Body of pancreas (tissue), 4 donors: ENCODE data around the gene ALPP. TPM values are rescaled to one million over a fixed set of nuclear protein-coding genes. Genes with fewer than 3 reads are reported as not detected.
"Not testable (repeated sequence)": the region's sequence is repeated elsewhere in the genome, so short reads cannot be mapped to it uniquely, and the experiment has no call there.

Experiments used
- ATAC-seq: fragments of 150-250 bp; one replicate; pipeline ENCODE4 v1.9.1; 2016
- DNase-seq, 4 donors: peaks; one replicate each; pipeline ENCODE4 v3.0.0-alpha.2; 2019
- H3K27ac ChIP-seq, 4 donors: fragments of 200-600 bp; sonication (generic); 1 replicate in 3 of 4; 2 replicates in 1 of 4; pipeline versions ENCODE4 v1.5.1 to v1.6.1; 2016 to 2019; ENCODE audit warnings: mild to moderate bottlenecking in 1 of 4, mixed read lengths in 1 of 4, moderate library complexity in 1 of 4
- H3K27me3 ChIP-seq, 2 donors: fragments of 200-600 bp; sonication (generic); one replicate each; pipeline ENCODE4 v1.6.0; 2016; ENCODE audit warnings: mild to moderate bottlenecking in 1 of 2
- H3K36me3 ChIP-seq, 2 donors: fragments of 200-600 bp; sonication (generic); replicated peaks in 1 of 2; 2 replicates each; pipeline ENCODE4 v1.5.1; 2016; ENCODE audit warnings: low read depth in 2 of 2; ENCODE audit not compliant: insufficient read depth in 1 of 2
- H3K4me1 ChIP-seq: fragments of 200-600 bp; sonication (generic); one replicate; pipeline ENCODE4 v1.6.0; 2016
- H3K4me3 ChIP-seq, 2 donors: fragments of 200-600 bp; sonication (generic); 1 replicate in 1 of 2; 2 replicates in 1 of 2; pipeline ENCODE4 v1.5.1; 2016 to 2019
- H3K9me3 ChIP-seq, 3 donors: fragments of 200-600 bp; sonication (generic); 1 replicate in 2 of 3; 2 replicates in 1 of 3; pipeline ENCODE4 v1.5.1; 2016
- POLR2A ChIP-seq, 3 donors: fragments of 450-650 bp; IDR thresholded peaks; one replicate each; pipeline ENCODE4 v1.6.1; 2016; ENCODE audit warnings: antibody characterized with exemption in 3 of 3, mild to moderate bottlenecking in 2 of 3
- WGBS, 2 donors: methylation state at CpG; one replicate each; pipeline ENCODE4 v1.1.5; 2017; 5-methylcytosine and 5-hydroxymethylcytosine counted together
- intact Hi-C: fragments of 100-400 bp; cut with DNase I; formaldehyde crosslinking; loops from one replicate; pipeline ENCODE4 v1.15.1; 2023
- total RNA-seq, 2 donors: library from RNA; depleted of rRNA; stranded (reverse); fragments of >200 nt; gene quantifications; one replicate each; pipeline ENCODE4 v1.1.0, GENCODE V29; 2016
- TF ChIP-seq, protein P1 (sequence below), 7 experiments: fragments of 450-650 bp in 4 of 7; fragments of 200-600 bp in 3 of 7; sonication (generic) in 3 of 7; IDR thresholded peaks; one replicate each; pipeline ENCODE4 v1.5.1; 2016 to 2019; ENCODE audit warnings: antibody characterized with exemption in 7 of 7

The ALPP gene
- total RNA-seq, 2 donors from 2014 or later, result 0.52 TPM; not detected in 1

- Histone ChIP-seq H3K27ac (no peak overlapping the region), H3K4me3 (no peak overlapping the region), H3K9me3 (no peaks in the 10 kb centered on the region), H3K4me1 (peaks cover 20% of the 10 kb centered on the region), H3K36me3 (no peaks in the 10 kb centered on the region), H3K27me3 (peaks cover 0 to 31% of the 10 kb centered on the region in 2 donors)
- ATAC-seq, result no peak
- no peak for DNase-seq
- 74 to 89% methylated on average over 4 to 5 of the region's 5 CpGs for WGBS, 2 donors
- TF ChIP-seq, protein P1, sequence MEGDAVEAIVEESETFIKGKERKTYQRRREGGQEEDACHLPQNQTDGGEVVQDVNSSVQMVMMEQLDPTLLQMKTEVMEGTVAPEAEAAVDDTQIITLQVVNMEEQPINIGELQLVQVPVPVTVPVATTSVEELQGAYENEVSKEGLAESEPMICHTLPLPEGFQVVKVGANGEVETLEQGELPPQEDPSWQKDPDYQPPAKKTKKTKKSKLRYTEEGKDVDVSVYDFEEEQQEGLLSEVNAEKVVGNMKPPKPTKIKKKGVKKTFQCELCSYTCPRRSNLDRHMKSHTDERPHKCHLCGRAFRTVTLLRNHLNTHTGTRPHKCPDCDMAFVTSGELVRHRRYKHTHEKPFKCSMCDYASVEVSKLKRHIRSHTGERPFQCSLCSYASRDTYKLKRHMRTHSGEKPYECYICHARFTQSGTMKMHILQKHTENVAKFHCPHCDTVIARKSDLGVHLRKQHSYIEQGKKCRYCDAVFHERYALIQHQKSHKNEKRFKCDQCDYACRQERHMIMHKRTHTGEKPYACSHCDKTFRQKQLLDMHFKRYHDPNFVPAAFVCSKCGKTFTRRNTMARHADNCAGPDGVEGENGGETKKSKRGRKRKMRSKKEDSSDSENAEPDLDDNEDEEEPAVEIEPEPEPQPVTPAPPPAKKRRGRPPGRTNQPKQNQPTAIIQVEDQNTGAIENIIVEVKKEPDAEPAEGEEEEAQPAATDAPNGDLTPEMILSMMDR (IDR thresholded peaks at IDR 0.05), result no peak
- no peak for TF ChIP-seq POLR2A (IDR thresholded peaks at IDR 0.05)
- intact Hi-C loops, result no loop called here
Measured at GRCh38 chr2:232354069-232354468, 24.5 kb upstream of the ALPP start.

GRCh38 chr2:232361646-232362045 lies 16.9 kb upstream of the ALPP start:
- DNase-seq (no peak), ATAC-seq (no peak)
- no peaks in the 10 kb centered on the region for H3K36me3 ChIP-seq
- TF ChIP-seq, protein P1 (IDR thresholded peaks at IDR 0.05), result no peak
- TF ChIP-seq POLR2A (IDR thresholded peaks at IDR 0.05), result no peak
- no peak overlapping the region for H3K27ac ChIP-seq
- WGBS, 2 donors, result 89 to 93% methylated on average over 5 of the region's 5 CpGs
- no peaks in the 10 kb centered on the region for H3K9me3 ChIP-seq
- H3K4me3 ChIP-seq, result no peak overlapping the region
- intact Hi-C loops, result no loop called here
- peaks cover 13% of the 10 kb centered on the region for H3K4me1 ChIP-seq
- no peaks in the 10 kb centered on the region for H3K27me3 ChIP-seq

DNA sequence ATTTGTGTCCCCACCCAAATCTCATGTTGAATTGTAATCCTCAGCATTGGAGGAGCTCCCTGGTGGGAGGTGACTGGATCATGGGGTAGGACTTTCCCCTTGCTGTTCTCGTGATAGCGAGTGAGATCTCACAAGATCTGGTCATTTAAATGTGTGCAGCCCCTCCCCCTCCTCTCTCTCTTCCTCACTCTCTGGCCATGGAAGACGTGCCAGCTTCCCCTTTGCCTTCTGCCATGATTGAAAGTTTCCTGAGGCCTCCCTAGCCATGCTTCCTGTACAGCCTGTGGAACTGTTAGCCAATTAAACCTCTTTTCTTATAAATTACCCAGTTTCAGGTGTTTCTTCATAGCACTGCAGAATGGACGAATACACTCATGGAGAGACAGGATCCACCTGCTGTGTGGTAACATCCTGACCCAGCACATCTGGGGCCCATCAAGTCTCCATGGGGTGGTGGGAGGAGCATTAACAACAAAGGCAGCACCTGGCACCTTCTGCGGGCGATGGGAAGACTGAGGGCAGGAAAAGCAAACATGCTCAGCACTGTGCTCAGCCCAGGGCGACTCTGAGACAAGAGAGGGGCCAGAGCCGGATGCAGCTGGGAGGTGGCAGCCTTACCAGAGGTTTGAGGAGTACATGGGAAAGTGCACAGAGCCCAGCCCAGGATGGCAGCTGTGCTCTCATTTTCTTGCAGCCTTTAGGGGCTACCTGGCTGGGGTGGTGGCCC lies 16.2 kb upstream of the ALPP start:
- Histone ChIP-seq H3K27me3 (no peaks in the 10 kb centered on the region), H3K27ac (no peak overlapping the region), H3K4me1 (peaks cover 19% of the 10 kb centered on the region), H3K36me3 (no peaks in the 10 kb centered on the region), H3K9me3 (no peaks in the 10 kb centered on the region), H3K4me3 (no peak overlapping the region)
- no peak for DNase-seq
- intact Hi-C loops, result no loop called here
- no peak for ATAC-seq
- no peak for TF ChIP-seq POLR2A (IDR thresholded peaks at IDR 0.05)
- TF ChIP-seq, protein P1 (IDR thresholded peaks at IDR 0.05), result no peak
- WGBS, 2 donors, result 78 to 81% methylated on average over 8 of the region's 8 CpGs

DNA sequence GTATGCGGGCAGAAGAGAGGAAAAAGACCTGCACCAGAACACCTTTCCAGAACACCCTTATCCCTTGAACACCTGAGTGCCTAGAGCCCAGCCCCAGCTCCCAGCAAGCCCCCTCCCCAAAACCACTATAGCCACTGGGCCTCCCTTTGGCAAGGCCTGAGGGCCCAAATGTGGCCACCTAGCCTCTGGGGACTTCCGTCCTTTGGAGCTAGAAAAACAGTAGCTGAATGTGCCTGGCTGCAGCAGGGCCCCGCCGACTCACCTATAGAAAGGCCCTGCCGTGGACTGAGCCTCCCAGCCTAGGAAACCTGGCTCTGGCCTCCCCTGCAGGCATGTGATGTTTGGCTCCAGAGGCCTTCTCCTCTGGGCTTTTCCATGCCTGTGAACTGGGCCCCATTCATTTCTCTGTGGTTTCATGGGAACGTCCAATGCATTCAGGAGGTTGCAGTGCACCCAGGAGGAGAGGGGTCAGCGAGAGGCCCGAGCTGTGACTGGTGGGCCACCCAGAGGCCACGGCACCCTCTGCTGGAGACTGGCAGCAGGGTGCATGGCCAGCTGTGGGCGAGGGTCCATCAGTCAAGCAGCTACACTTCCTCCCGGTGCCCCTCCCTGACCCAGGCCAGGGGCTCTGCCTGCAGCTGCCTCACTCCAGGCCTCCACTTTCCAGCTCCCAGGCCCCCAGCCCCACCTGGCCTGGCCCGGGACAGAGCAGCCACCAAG lies 15.3 kb upstream of the ALPP start:
- ATAC-seq, H3K4me3 ChIP-seq, H3K27me3 ChIP-seq, H3K27ac ChIP-seq, H3K36me3 ChIP-seq, H3K9me3 ChIP-seq, intact Hi-C loops: not testable (repeated sequence)
- peaks cover 19% of the 10 kb centered on the region for H3K4me1 ChIP-seq
- 82 to 96% methylated on average over 8 to 12 of the region's 12 CpGs for WGBS, 2 donors
- DNase-seq, result peak in 1 of 4 donors; percentile 2

DNA sequence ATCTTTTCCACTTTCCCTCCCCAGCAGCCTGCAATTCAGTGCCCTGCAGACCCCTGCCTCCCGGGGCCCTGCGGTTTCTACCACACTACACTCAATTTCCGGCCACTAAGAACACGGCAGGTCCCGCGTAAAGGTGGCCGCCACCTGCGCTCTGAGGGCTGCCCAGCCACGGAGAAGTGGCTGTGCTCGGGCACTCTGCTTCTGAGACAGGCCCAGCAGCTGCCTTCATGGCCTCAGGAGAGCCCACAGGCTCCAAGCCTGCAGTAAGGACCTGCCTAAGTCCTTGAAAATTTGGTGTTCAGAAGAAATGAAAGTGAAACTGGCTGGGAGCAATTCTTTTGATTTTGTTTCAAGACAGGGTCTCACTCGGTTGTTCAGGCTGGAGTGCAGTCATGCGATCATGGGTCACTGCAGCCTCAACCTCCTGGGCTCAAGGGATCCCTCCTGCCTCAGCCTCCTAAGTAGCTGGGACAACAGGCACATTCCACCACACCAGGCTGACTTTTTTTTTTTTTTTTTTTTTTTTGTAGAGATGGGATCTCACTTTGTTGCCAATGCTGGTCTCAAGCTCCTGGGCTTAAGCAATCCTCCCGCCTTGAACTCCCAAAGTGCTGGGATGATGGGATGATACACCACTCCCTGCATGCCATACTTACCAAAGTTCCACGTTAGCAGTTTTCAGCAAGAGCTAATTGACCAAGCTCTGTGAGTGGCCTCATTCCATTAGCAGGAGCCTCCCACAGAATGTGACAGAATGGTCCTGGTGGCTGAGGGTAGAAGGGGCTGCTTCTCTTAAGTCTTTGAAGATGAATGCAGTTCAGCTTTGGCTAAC lies 14.6 kb upstream of the ALPP start:
- no peaks in the 10 kb centered on the region for H3K9me3 ChIP-seq
- DNase-seq (no peak), ATAC-seq (no peak)
- H3K4me3 ChIP-seq, result no peak overlapping the region
- 80% methylated on average over 6 to 14 of the region's 14 CpGs for WGBS, 2 donors
- TF ChIP-seq, protein P1 (IDR thresholded peaks at IDR 0.05), result no peak
- no peak for TF ChIP-seq POLR2A (IDR thresholded peaks at IDR 0.05)
- intact Hi-C loops, result no loop called here
- H3K27ac ChIP-seq, result no peak overlapping the region
- peaks cover 19% of the 10 kb centered on the region for H3K4me1 ChIP-seq
- H3K27me3 ChIP-seq, result no peaks in the 10 kb centered on the region
- H3K36me3 ChIP-seq, result no peaks in the 10 kb centered on the region

GRCh38 chr2:232364806-232365594 lies 13.6 kb upstream of the ALPP start:
- ATAC-seq, H3K27ac ChIP-seq, H3K36me3 ChIP-seq, H3K9me3 ChIP-seq, intact Hi-C loops, DNase-seq, H3K27me3 ChIP-seq, H3K4me3 ChIP-seq: not testable (repeated sequence)
- 58 to 72% methylated on average over 7 to 17 of the region's 18 CpGs for WGBS, 2 donors
- peaks cover 19% of the 10 kb centered on the region for H3K4me1 ChIP-seq
